ENCODE results near the gene KDM5A.
"Not testable (repeated sequence)": the region's sequence is repeated elsewhere in the genome, so short reads cannot be mapped to it uniquely, and the experiment has no call there.

KDM5A gene

GRCh38 chr12:238736-239398 is 150.3 kb downstream of the KDM5A start:
- DNase-seq (no peak), ATAC-seq (no peak)

- ATAC-seq (no peak), DNase-seq (no peak)
Measured at GRCh38 chr12:238116-238515, 151.0 kb downstream of the KDM5A start.

GRCh38 chr12:237026-237815 is 151.9 kb downstream of the KDM5A start:
- ATAC-seq (no peak), DNase-seq (no peak)

- DNase-seq (no peak), ATAC-seq (no peak)
Measured at GRCh38 chr12:236445-236844, 152.7 kb downstream of the KDM5A start.

- ATAC-seq, result not testable (repeated sequence)
Measured at GRCh38 chr12:235967-236366, 153.2 kb downstream of the KDM5A start.

GRCh38 chr12:234891-235415 is 154.2 kb downstream of the KDM5A start:
- ATAC-seq, result no peak
- no peak for DNase-seq

More at GRCh38 chr12:235967-236366, 153.2 kb downstream of the KDM5A start:
- not testable (repeated sequence) for DNase-seq

- no peak for ATAC-seq
- DNase-seq, result no peak
Measured at GRCh38 chr12:234019-234418, 155.1 kb downstream of the KDM5A start.

GRCh38 chr12:233615-233968 is 155.5 kb downstream of the KDM5A start:
- ATAC-seq, result no peak

GRCh38 chr12:232731-233614 is 156.1 kb downstream of the KDM5A start:
- DNase-seq (no peak), ATAC-seq (no peak)

More at GRCh38 chr12:233615-233968, 155.5 kb downstream of the KDM5A start:
- DNase-seq, result no peak

GRCh38 chr12:230925-231671 is 158.0 kb downstream of the KDM5A start:
- ATAC-seq (no peak), DNase-seq (no peak)

Measured in stimulated activated naive CD8-positive, alpha-beta T cell treated with anti-CD3 and anti-CD28 coated beads, Interleukin-15, Interleukin-2, amounts not matched to agents 100 U/mL and 50 U/mL, for 24 hours (primary cell).